SK-N-SH (cell line): Measurements from ENCODE around the gene GAB1.

Source experiments
- CTCF ChIP-seq: fragments of 200-600 bp; sonication (generic); IDR thresholded peaks from 2 replicates; pipeline ENCODE4 v1.6.1; 2017; ENCODE audit warnings: antibody characterized with exemption, mild to moderate bottlenecking, moderate library complexity
- EP300 ChIP-seq, 2 experiments: IDR thresholded peaks; 2 replicates each; pipeline versions ENCODE4 v1.4.0 to v1.6.1; 2012; ENCODE audit warnings: borderline replicate concordance in 1 of 2, low read depth in 1 of 2, low read length in 1 of 2
- EZH2phosphoT487 ChIP-seq: fragments of 200-600 bp; sonication (generic); IDR thresholded peaks from 2 replicates; pipeline ENCODE4 v1.6.1; 2017; ENCODE audit warnings: low read depth, mixed run types, mild to moderate bottlenecking, antibody characterized with exemption, moderate library complexity, borderline replicate concordance
- GABPA ChIP-seq: IDR thresholded peaks from 2 replicates; pipeline ENCODE4 v1.4.0; 2012; ENCODE audit warnings: low read depth, mild to moderate bottlenecking
- RAD21 ChIP-seq: IDR thresholded peaks from 2 replicates; pipeline ENCODE4 v1.6.1; 2012; ENCODE audit warnings: mild to moderate bottlenecking, low read length
- RCOR1 ChIP-seq: fragments of 150-350 bp; IDR thresholded peaks from 2 replicates; pipeline ENCODE4 v1.6.1; 2017; ENCODE audit warnings: antibody characterized with exemption, low read length
- TCF12 ChIP-seq: IDR thresholded peaks from 2 replicates; pipeline ENCODE4 v1.4.0; 2012
- TEAD4 ChIP-seq: IDR thresholded peaks from 2 replicates; pipeline ENCODE4 v1.4.0; 2012; ENCODE audit warnings: mild to moderate bottlenecking, borderline replicate concordance; ENCODE audit not compliant: insufficient read depth
- USF2 ChIP-seq: fragments of 150-350 bp; IDR thresholded peaks from 2 replicates; pipeline ENCODE4 v1.6.1; 2017; ENCODE audit warnings: antibody characterized with exemption, low read length, low read depth, borderline replicate concordance

GRCh38 chr4:143514169-143514495 is 177.5 kb downstream of the GAB1 start:
- TF ChIP-seq GABPA, result no peak
- no peak for TF ChIP-seq RCOR1
- TF ChIP-seq RAD21, result no peak
- no peak for TF ChIP-seq CTCF
- no peak for TF ChIP-seq EZH2phosphoT487
- TF ChIP-seq TEAD4, result no peak
- no peak for TF ChIP-seq TCF12
- no peak for TF ChIP-seq EP300 (IDR thresholded peaks at IDR 0.05; ENCODE audit: borderline replicate concordance in 1 of 2, low read depth in 1 of 2, low read length in 1 of 2)
- TF ChIP-seq USF2, result no peak
